GM19239 (cell line): ENCODE data around the gene TEAD3.

ENCODE experiments used
- DNase-seq: peaks from one replicate; pipeline ENCODE4 v3.0.0; 2011; ENCODE audit warnings: low spot score; ENCODE audit not compliant: insufficient read length
- FAIRE-seq: peaks from 2 replicates; lab custom pipeline; 2011; peaks lifted over from hg19 to GRCh38; lab: Jason Lieb, UNC

TEAD3 gene

GRCh38 chr6:35478259-35478658, 18.6 kb downstream of the TEAD3 start:
- FAIRE-seq (no peak), DNase-seq (no peak)

GRCh38 chr6:35477551-35478179, 19.2 kb downstream of the TEAD3 start:
- DNase-seq: no peak
- no peak for FAIRE-seq

DNA sequence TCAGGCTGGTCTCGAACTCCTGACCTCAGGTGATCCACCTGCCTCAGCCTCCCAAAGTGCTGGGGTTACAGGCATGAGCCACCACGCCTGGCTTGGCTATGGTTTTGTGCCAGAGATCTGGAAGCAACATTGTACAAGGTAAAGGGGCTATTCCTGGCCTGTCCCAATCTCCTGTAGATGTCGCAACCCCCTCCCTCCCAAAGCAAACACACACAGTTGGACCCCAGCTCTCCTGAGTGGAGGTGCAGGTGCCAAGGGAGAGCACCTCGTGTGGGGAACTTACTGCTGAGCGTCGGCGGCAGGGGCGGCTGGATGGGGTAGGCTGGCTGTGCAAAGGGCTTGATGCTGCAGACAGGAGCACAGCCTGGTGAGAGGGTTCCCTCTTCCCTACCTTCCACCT, 19.9 kb downstream of the TEAD3 start:
- FAIRE-seq (no peak), DNase-seq (no peak)

DNA sequence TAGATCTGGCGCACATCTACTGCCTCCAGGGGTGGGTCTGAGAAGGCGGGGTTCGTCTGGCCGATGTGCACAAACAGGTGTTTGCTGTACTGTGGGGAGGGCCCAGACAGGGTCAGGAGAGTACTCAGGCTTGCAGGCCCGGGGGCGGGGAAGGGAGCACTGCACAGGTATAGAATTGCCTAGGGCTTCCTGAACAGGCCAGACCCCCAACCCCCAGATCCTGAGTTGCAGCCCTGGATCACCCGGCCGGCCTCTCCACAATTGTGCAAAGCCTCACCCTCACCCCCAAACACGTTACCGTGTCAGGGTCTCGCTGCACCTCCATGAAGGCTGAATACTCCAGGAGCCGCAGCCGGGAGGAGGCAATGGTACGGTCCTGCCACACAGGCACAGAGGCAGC, 20.9 kb downstream of the TEAD3 start:
- DNase-seq: no peak
- no peak for FAIRE-seq

- DNase-seq (no peak), FAIRE-seq (no peak)
These were observed 21.3 kb downstream of the TEAD3 start for GRCh38 chr6:35475573-35475972.

GRCh38 chr6:35474942-35475570, 21.8 kb downstream of the TEAD3 start:
- no peak for FAIRE-seq
- no peak for DNase-seq

GRCh38 chr6:35474131-35474941, 22.5 kb downstream of the TEAD3 start:
- no peak for DNase-seq
- no peak for FAIRE-seq

DNA sequence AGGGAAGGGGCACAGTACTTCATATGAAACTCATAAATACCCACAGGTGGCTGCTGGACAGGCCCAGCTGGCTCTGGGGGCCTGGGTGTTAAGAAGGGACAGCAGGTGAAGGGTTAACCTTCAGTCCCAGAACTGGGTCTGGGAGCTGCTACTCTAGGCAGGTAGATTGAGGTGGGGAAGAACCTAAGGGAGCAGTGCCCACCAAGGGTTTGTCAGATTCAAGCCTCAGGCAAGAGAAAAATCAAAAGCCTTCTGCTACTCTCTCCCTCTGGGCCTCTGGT, 23.1 kb downstream of the TEAD3 start:
- DNase-seq (no peak), FAIRE-seq (no peak)

DNA sequence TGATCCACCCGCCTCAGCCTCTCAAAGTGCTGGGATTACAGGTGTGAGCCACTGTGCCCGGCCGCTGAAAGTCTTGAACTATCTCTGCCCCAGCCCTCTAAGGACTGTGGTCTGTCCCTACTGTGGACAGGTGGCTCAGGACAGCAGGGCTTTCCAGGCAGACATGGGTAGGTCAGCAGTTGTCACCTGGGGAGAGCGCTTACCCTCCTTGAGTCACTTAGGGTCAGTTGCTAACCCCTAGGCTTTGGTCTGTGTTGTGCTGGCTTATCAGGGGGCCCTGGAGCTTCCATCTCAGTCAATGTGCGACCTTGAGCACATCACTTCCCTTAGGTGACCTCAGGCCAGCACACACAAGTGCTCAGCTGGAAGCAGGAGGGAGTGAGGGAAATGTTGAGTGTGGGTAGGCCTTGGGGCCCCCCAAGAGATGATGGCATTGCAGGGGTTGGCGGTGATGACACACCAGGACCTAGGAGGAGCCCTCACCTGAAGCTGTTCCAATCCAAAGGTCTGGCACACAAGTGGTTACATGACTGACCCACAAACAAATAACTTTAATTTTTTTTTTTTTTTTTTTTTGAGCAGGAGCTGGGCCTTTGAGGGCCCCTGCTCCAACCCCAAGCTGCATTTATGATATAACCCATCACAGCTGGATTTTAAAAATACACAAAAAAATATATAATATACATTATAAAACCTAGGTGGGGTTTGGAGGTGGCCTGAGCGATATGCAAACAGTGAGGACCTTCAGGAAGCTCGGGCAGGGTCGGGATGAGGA, 23.6 kb downstream of the TEAD3 start:
- FAIRE-seq: no peak
- no peak for DNase-seq

DNA sequence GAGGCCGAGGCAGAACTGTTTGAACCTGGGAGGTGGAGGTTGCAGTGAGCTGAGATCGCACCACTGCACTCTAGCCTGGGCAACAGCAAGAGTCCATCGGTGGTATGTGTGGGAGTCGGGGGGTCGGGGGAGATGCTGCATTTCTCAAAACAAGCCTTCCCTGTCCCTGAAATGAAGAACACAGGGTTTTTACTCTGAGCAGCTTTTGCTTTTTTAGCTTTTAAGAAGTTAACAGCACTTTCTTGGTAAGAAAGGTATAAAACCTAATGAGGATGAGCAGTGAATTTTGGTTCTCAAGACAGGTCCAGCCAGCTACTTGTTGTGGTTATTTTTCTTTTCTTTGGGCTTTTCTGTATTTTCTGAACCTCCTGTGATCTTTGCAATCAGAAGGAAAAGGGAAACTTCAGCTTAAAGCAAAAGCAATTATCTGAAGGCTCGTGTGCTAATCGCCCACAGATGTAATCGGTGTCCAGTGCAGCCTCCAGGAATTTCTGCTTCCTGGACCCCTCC, 25.0 kb downstream of the TEAD3 start:
- DNase-seq (no peak), FAIRE-seq (no peak)

GRCh38 chr6:35470663-35471120, 26.2 kb downstream of the TEAD3 start:
- DNase-seq (no peak), FAIRE-seq (no peak)

GRCh38 chr6:35469751-35470662, 26.9 kb downstream of the TEAD3 start:
- FAIRE-seq: no peak
- DNase-seq: no peak

DNA sequence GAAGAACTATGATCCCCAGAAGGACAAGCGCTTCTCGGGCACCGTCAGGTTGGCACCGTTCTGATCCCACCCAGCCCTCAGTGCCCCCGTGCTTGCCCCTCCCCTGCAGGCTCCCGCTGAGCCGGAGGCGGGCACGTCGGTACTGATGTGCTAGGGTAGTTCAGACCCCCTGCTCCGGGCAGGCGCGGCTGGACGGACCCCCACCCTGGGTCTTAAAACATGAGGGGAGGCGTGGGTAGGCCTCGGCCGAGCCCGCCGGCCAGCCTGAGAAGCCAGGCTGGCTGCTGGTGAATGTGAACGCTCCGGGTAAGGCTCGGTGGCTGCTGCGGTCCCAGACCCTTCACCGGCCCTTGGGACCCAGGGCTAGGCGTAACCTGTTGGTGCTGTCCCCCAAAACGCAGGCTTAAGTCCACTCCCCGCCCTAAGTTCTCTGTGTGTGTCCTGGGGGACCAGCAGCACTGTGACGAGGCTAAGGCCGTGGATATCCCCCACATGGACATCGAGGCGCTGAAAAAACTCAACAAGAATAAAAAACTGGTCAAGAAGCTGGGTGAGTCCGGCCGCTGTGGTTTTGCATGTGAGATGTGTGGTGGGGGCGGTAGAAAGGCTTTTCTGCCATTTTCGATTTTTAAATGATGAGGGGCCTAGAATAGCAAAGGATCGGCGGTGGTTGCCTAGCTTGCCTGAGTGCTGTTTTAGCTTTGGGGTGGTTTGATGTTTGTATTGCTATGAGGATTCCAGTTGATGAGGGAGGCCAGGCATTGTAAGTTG, 27.7 kb downstream of the TEAD3 start:
- DNase-seq: no peak
- no peak for FAIRE-seq

DNA sequence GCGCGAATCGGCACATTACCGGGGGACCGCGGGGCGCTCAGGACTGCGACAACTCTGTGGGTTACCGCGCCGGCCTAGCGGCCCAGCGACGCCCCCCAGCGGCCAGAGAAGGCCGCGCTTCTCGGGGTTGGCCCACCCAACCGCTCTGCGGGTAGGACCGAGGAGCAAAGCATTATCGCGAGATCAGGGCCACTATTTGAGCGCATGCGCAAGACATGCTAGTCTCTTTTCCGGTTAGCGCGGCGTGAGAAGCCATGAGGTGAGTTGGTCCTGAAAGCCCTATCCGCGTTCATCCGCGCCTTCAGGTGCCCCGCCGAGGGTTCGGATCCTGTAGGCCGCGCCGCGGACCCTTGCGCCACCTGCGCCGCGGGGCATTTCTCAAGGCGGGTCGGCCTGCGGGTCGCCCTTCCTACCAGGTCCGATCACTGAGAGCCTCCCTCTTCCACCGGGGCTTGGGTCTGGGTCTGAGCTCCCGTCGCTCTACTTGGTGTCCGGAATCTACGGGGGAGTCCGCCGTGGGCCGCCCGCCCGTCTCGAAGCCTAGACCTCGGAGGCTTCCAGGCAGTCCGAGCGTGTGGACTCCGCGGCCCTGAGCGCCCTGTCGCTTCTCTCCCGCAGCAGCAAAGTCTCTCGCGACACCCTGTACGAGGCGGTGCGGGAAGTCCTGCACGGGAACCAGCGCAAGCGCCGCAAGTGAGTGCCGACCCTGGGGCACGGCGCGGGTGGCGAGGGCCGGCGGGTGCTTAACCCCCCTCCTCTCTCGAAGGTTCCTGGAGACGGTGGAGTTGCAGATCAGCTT, 28.5 kb downstream of the TEAD3 start, which contains the start of gene RPL10A:
Gene RPL10A (plus strand): TSS at position 221 of the 799 bp plus-strand sequence. CDS start 34 bp downstream, at position 255.
- FAIRE-seq (peak; percentile 83), DNase-seq (peak; percentile 95)

GRCh38 chr6:35465646-35466045, 31.2 kb downstream of the TEAD3 start:
- DNase-seq (no peak), FAIRE-seq (no peak)

GRCh38 chr6:35463292-35463691, 33.6 kb downstream of the TEAD3 start:
- FAIRE-seq (no peak), DNase-seq (no peak)

- FAIRE-seq (no peak), DNase-seq (no peak)
These were observed 35.6 kb downstream of the TEAD3 start for GRCh38 chr6:35461270-35461669.

DNA sequence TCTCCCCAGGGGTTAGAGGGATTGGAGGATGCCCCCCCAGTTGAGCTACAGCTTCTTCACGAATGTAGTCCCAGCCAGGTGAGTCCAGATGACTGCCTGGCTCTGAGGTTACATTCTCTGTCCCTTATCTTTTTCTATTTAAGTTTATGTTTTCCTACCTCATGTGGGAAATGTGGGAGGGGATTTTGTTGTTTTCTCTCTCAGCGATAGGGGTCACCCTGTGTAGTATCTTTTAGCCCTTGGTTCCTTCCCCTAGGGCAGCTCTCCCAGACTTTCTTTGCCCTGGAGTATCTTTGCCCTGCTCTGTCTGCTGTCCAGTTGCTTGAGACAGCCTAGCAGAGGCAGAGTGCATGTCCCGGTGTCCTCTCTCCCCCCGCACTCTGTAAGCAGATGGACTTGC, 39.0 kb downstream of the TEAD3 start:
- DNase-seq: no peak
- no peak for FAIRE-seq
